ENCODE results near the gene NANOS1. TPM values are rescaled to one million over a fixed set of nuclear protein-coding genes. Genes with fewer than 3 reads are reported as not detected.

NANOS1 gene
- total and polyA plus RNA-seq, 2 experiments from 2014 or later: 1.6 to 2.9 TPM

DNA sequence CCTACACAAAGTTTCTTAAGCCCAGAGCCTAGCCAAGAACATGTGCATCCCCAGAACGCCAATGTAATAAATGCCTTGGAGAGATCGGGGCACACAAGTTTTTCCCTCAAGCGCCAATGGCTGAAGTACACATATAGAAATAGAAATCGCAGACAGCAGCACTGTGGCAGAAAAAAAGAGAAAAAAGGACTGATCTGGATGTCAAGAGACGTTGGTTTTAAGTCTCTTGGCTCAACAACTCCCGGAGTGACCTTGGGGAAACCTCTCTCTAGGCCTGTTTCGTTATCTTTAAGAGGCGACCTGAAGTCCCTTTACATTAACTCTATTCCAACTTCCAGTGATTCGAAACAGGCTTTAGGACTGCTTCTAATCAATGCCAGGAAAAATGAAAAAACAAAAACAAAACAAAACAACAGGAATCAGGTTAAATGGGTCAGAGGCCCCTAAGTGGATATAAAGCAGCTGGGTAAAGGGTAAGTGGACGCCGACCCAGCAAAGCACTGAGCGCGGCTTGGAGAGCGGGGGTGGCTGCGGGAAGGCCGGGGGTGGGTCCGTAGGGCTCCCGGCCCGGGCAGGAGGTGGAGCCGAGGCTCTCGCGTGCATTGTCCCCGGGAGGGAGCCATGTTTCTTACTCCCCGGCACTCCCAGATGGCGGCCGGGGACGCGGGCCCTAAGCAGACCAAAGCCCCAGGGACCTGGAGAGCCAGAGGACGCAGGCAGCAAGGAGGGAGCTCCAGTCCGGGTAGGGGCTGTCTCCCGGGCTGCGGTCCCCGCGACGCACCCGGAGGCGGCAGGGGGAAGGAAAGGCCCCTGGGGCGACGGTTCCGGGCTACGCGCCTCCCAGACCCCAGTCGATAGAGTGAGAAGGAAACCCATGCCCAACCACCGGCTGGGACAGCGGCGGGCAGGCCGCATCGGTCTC lies 50.3 kb downstream of the NANOS1 start:
- Mint-ChIP-seq H3K27ac (peak overlapping the region; percentile 98), H3K36me3 (ENCODE audit: low read depth) (peaks cover 39% of the 10 kb centered on the region), H3K4me3 (peak overlapping the region; percentile 98), H3K4me1 (peaks cover 18% of the 10 kb centered on the region; the same call in 2 of the 3 replicates), H3K27me3 (ENCODE audit: insufficient read depth, low read depth, poor library complexity) (peaks cover 13% of the 10 kb centered on the region), H3K9me3 (no peaks in the 10 kb centered on the region)
- Histone ChIP-seq H2AFZ (no peak overlapping the region), H3K9me2 (ENCODE audit: insufficient read depth) (no peaks in the 10 kb centered on the region), H3K79me2 (replicated peaks; ENCODE audit: insufficient read depth) (peaks cover 58% of the 10 kb centered on the region), H3K27me3 (ENCODE audit: insufficient read depth) (no peaks in the 10 kb centered on the region), H3K4me1 (ENCODE audit: insufficient read depth) (peaks cover 11% of the 10 kb centered on the region), H4K20me1 (replicated peaks; ENCODE audit: insufficient read depth) (peaks cover 44% of the 10 kb centered on the region), H3F3A (replicated peaks; ENCODE audit: low read depth) (no peaks in the 10 kb centered on the region), H3K4me2 (peak overlapping the region; percentile 76), H3K36me3 (ENCODE audit: insufficient read depth) (no peaks in the 10 kb centered on the region), H3K4me3 (peak overlapping the region; percentile 86), H3K27ac (ENCODE audit: low read depth) (peak overlapping the region; percentile 90)
- ATAC-seq (peak; percentile 75), DNase-seq (ENCODE audit: low spot score) (peak; percentile 72)
- TF ChIP-seq, protein P1, sequence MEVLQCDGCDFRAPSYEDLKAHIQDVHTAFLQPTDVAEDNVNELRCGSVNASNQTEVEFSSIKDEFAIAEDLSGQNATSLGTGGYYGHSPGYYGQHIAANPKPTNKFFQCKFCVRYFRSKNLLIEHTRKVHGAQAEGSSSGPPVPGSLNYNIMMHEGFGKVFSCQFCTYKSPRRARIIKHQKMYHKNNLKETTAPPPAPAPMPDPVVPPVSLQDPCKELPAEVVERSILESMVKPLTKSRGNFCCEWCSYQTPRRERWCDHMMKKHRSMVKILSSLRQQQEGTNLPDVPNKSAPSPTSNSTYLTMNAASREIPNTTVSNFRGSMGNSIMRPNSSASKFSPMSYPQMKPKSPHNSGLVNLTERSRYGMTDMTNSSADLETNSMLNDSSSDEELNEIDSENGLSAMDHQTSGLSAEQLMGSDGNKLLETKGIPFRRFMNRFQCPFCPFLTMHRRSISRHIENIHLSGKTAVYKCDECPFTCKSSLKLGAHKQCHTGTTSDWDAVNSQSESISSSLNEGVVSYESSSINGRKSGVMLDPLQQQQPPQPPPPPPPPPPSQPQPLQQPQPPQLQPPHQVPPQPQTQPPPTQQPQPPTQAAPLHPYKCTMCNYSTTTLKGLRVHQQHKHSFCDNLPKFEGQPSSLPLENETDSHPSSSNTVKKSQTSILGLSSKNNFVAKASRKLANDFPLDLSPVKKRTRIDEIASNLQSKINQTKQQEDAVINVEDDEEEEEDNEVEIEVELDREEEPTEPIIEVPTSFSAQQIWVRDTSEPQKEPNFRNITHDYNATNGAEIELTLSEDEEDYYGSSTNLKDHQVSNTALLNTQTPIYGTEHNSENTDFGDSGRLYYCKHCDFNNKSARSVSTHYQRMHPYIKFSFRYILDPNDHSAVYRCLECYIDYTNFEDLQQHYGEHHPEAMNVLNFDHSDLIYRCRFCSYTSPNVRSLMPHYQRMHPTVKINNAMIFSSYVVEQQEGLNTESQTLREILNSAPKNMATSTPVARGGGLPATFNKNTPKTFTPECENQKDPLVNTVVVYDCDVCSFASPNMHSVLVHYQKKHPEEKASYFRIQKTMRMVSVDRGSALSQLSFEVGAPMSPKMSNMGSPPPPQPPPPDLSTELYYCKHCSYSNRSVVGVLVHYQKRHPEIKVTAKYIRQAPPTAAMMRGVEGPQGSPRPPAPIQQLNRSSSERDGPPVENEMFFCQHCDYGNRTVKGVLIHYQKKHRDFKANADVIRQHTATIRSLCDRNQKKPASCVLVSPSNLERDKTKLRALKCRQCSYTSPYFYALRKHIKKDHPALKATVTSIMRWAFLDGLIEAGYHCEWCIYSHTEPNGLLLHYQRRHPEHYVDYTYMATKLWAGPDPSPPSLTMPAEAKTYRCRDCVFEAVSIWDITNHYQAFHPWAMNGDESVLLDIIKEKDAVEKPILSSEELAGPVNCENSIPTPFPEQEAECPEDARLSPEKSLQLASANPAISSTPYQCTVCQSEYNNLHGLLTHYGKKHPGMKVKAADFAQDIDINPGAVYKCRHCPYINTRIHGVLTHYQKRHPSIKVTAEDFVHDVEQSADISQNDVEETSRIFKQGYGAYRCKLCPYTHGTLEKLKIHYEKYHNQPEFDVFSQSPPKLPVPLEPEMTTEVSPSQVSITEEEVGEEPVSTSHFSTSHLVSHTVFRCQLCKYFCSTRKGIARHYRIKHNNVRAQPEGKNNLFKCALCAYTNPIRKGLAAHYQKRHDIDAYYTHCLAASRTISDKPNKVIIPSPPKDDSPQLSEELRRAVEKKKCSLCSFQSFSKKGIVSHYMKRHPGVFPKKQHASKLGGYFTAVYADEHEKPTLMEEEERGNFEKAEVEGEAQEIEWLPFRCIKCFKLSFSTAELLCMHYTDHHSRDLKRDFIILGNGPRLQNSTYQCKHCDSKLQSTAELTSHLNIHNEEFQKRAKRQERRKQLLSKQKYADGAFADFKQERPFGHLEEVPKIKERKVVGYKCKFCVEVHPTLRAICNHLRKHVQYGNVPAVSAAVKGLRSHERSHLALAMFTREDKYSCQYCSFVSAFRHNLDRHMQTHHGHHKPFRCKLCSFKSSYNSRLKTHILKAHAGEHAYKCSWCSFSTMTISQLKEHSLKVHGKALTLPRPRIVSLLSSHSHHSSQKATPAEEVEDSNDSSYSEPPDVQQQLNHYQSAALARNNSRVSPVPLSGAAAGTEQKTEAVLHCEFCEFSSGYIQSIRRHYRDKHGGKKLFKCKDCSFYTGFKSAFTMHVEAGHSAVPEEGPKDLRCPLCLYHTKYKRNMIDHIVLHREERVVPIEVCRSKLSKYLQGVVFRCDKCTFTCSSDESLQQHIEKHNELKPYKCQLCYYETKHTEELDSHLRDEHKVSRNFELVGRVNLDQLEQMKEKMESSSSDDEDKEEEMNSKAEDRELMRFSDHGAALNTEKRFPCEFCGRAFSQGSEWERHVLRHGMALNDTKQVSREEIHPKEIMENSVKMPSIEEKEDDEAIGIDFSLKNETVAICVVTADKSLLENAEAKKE (CRISPR knock-in tag; IDR thresholded peaks at IDR 0.05): no peak
- TF ChIP-seq EZH2 (IDR thresholded peaks at IDR 0.05; ENCODE audit: low read depth, unreplicated experiment): no peak
- no peak for TF ChIP-seq ZNF331 (CRISPR knock-in tag; IDR thresholded peaks at IDR 0.05; ENCODE audit: low read depth)
- TF ChIP-seq, protein P2, sequence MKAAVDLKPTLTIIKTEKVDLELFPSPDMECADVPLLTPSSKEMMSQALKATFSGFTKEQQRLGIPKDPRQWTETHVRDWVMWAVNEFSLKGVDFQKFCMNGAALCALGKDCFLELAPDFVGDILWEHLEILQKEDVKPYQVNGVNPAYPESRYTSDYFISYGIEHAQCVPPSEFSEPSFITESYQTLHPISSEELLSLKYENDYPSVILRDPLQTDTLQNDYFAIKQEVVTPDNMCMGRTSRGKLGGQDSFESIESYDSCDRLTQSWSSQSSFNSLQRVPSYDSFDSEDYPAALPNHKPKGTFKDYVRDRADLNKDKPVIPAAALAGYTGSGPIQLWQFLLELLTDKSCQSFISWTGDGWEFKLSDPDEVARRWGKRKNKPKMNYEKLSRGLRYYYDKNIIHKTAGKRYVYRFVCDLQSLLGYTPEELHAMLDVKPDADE (IDR thresholded peaks at IDR 0.05): no peak
- TF ChIP-seq, protein P3, sequence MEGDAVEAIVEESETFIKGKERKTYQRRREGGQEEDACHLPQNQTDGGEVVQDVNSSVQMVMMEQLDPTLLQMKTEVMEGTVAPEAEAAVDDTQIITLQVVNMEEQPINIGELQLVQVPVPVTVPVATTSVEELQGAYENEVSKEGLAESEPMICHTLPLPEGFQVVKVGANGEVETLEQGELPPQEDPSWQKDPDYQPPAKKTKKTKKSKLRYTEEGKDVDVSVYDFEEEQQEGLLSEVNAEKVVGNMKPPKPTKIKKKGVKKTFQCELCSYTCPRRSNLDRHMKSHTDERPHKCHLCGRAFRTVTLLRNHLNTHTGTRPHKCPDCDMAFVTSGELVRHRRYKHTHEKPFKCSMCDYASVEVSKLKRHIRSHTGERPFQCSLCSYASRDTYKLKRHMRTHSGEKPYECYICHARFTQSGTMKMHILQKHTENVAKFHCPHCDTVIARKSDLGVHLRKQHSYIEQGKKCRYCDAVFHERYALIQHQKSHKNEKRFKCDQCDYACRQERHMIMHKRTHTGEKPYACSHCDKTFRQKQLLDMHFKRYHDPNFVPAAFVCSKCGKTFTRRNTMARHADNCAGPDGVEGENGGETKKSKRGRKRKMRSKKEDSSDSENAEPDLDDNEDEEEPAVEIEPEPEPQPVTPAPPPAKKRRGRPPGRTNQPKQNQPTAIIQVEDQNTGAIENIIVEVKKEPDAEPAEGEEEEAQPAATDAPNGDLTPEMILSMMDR (conservative IDR thresholded peaks at IDR 0.05; ENCODE audit: low read depth in 2 of 2): no peak
- TF ChIP-seq STAT1 (IDR thresholded peaks at IDR 0.05; ENCODE audit: unreplicated experiment): no peak
- no peak for TF ChIP-seq NANOG (IDR thresholded peaks at IDR 0.05; ENCODE audit: borderline replicate concordance)
- TF ChIP-seq ZNF114 (CRISPR knock-in tag; IDR thresholded peaks at IDR 0.05): no peak
- TF ChIP-seq JUNB (IDR thresholded peaks at IDR 0.05; ENCODE audit: unreplicated experiment): no peak
- no peak for TF ChIP-seq EZH2phosphoT487 (IDR thresholded peaks at IDR 0.05; ENCODE audit: unreplicated experiment)
- no peak; the same call in 1 of the 2 replicates for TF ChIP-seq POLR2AphosphoS5 (IDR thresholded peaks at IDR 0.05; ENCODE audit: low read depth)
- no peak for TF ChIP-seq CREB1 (CRISPR knock-in tag; IDR thresholded peaks at IDR 0.05; ENCODE audit: low read depth)
- TF ChIP-seq, protein P4, sequence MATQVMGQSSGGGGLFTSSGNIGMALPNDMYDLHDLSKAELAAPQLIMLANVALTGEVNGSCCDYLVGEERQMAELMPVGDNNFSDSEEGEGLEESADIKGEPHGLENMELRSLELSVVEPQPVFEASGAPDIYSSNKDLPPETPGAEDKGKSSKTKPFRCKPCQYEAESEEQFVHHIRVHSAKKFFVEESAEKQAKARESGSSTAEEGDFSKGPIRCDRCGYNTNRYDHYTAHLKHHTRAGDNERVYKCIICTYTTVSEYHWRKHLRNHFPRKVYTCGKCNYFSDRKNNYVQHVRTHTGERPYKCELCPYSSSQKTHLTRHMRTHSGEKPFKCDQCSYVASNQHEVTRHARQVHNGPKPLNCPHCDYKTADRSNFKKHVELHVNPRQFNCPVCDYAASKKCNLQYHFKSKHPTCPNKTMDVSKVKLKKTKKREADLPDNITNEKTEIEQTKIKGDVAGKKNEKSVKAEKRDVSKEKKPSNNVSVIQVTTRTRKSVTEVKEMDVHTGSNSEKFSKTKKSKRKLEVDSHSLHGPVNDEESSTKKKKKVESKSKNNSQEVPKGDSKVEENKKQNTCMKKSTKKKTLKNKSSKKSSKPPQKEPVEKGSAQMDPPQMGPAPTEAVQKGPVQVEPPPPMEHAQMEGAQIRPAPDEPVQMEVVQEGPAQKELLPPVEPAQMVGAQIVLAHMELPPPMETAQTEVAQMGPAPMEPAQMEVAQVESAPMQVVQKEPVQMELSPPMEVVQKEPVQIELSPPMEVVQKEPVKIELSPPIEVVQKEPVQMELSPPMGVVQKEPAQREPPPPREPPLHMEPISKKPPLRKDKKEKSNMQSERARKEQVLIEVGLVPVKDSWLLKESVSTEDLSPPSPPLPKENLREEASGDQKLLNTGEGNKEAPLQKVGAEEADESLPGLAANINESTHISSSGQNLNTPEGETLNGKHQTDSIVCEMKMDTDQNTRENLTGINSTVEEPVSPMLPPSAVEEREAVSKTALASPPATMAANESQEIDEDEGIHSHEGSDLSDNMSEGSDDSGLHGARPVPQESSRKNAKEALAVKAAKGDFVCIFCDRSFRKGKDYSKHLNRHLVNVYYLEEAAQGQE (IDR thresholded peaks at IDR 0.05; ENCODE audit: unreplicated experiment): no peak

Data from GM23338 (cell line).